ENCODE results near the gene ELFN2.

Gene ELFN2, protein sequence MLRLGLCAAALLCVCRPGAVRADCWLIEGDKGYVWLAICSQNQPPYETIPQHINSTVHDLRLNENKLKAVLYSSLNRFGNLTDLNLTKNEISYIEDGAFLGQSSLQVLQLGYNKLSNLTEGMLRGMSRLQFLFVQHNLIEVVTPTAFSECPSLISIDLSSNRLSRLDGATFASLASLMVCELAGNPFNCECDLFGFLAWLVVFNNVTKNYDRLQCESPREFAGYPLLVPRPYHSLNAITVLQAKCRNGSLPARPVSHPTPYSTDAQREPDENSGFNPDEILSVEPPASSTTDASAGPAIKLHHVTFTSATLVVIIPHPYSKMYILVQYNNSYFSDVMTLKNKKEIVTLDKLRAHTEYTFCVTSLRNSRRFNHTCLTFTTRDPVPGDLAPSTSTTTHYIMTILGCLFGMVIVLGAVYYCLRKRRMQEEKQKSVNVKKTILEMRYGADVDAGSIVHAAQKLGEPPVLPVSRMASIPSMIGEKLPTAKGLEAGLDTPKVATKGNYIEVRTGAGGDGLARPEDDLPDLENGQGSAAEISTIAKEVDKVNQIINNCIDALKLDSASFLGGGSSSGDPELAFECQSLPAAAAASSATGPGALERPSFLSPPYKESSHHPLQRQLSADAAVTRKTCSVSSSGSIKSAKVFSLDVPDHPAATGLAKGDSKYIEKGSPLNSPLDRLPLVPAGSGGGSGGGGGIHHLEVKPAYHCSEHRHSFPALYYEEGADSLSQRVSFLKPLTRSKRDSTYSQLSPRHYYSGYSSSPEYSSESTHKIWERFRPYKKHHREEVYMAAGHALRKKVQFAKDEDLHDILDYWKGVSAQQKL

DNA sequence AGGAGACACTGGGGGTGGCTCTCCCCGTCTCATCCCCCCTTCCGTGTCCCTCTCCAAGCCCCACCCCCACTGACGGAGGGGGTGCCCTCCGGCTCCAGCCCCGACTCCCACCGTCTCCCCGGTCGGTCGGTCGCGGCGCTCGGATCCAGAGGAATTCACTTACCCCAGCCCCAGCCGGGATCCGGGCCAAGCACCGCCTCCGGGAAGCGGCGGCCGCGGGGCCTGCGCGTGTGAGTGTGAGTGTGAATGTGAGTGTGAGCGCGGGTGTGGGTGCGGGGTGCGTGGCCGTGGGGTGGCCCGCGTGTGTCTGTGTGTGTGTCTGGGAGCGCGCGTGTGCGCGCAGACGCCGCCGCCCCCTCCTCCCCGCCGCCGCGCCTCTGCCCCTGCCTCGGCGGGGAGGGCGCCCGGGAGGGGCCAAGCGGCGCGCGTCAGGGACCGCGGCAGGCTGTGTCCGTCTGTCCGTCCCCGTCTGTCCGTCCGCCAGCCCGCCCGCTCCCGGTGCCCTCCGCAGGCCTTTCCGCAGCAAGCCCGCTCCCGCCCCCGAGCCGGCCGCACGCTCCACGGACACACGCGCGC, at the start of gene ELFN2:
Gene ELFN2, minus strand, starts transcription at position 345 of the 576 bp plus-strand sequence. CDS start 51,945 bp downstream, outside the sequence.
- in situ Hi-C loops (cut with MboI; ENCODE audit: low pct_unique_long_range_greater_than_20kb, low sequenced_read_pairs, unreplicated experiment) = no loop called here
- DNase-seq (ENCODE audit: low spot score) = no peak
- TF ChIP-seq, protein P1, sequence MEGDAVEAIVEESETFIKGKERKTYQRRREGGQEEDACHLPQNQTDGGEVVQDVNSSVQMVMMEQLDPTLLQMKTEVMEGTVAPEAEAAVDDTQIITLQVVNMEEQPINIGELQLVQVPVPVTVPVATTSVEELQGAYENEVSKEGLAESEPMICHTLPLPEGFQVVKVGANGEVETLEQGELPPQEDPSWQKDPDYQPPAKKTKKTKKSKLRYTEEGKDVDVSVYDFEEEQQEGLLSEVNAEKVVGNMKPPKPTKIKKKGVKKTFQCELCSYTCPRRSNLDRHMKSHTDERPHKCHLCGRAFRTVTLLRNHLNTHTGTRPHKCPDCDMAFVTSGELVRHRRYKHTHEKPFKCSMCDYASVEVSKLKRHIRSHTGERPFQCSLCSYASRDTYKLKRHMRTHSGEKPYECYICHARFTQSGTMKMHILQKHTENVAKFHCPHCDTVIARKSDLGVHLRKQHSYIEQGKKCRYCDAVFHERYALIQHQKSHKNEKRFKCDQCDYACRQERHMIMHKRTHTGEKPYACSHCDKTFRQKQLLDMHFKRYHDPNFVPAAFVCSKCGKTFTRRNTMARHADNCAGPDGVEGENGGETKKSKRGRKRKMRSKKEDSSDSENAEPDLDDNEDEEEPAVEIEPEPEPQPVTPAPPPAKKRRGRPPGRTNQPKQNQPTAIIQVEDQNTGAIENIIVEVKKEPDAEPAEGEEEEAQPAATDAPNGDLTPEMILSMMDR (IDR thresholded peaks at IDR 0.05; ENCODE audit: extremely low read depth, insufficient read depth, missing control alignments) = no peak

DNA sequence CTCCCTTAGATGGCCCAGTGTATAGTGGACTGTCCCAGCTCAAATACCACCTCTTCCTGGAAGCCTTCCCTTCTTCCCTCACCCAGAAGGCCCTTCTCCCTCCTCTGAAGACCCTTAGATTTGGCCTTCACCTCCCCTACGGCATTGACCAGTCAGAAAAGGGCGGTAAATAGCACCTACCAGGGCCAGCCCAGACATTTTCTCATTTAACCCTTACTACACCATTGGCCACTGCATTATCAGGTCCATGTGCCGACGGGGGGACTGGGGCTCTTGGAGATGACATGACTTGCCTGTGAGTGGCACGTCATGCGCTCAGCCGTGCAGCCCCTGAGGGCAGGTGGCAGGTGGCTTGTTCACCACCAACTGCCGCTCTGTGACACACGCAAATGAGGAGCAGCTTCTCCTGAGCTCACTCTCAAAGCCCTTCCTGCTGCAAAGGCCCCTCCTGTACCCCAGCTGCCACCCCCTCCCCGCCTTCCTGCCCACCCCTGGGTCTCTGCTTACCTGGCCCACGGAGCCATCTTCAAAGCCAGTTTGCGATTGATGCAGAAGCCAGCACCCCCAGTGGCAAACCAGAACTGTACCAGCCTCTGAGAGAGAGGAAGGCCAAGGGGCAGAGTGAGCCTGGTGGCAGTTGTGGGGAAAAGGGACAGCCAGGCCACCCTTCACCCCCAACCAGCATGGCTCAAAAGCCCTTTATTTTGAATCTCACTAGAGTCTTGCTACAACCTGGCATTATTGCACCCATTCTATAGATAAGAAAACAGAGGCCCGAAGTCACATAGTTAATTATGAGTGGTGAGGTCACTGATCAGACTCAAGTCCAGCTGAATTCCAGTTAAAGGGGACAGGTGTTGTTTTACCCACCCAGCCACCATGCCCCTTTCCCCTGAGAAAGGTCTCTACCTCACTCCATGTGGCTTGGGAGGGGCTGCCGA, 49.4 kb upstream of the ELFN2 start:
- in situ Hi-C loops (cut with MboI; ENCODE audit: low pct_unique_long_range_greater_than_20kb, low sequenced_read_pairs, unreplicated experiment) = no loop called here
- TF ChIP-seq, protein P1 (IDR thresholded peaks at IDR 0.05; ENCODE audit: extremely low read depth, insufficient read depth, missing control alignments) = no peak
- DNase-seq (ENCODE audit: low spot score) = no peak

DNA sequence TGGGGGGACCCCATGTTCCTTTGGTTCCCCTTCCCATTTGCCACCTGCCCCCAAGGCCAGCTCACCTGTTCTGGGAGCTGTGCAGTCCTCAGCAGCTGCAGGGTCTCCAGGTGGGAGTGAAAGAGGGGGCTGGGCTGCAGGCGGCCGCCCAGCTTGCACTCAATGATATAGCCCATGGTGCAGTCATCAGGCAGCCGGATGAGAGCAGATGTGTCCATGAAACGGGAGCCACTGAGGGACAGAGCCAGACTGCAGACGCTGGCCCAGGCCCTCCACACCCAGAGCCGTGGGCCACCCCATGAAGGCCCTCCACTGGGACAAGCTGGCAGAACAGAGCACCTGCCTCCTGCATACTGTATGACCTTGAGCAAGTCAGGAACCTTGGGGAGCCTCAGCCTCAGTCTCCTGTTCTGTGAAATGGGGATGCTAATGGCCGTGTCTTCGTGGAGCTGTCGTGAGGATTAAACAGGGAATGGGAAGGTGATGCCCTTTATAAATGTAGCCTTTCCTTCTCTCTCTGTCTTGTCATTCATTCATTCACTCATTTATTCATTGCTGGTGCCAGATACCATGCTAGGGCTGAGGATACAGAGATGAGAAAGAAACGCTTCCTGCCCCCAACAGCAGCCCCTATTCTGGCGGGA, 47.3 kb upstream of the ELFN2 start:
- TF ChIP-seq, protein P1 (IDR thresholded peaks at IDR 0.05; ENCODE audit: extremely low read depth, insufficient read depth, missing control alignments) = no peak
- in situ Hi-C loops (cut with MboI; ENCODE audit: low pct_unique_long_range_greater_than_20kb, low sequenced_read_pairs, unreplicated experiment) = no loop called here
- DNase-seq (ENCODE audit: low spot score) = no peak

DNA sequence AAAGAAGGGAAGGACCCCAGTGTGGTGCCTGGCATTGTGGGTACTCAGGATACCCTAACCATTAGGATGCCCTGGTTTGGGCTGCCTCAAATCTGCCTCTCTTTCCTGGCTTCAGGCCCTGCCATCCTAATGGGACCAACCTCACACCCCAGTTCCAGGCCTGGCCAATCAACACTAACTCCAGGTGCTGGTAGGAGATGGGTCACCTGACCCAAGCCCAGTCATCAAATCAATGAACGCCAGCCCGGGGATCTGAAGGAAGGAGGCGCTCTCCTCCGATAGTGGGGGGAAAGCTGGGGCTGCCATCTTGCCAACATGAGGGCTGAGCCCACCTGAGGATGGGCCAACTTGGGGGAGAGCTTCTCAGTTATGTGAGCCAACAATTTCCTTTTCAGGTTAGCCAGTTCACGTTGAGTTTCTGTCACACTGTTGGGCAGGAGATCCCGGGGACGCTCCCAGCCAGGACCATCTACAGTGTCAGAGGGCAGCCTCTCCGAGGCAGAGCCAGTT, 46.2 kb upstream of the ELFN2 start:
- TF ChIP-seq, protein P1 (IDR thresholded peaks at IDR 0.05; ENCODE audit: extremely low read depth, insufficient read depth, missing control alignments) = no peak
- in situ Hi-C loops (cut with MboI; ENCODE audit: low pct_unique_long_range_greater_than_20kb, low sequenced_read_pairs, unreplicated experiment) = no loop called here
- DNase-seq (ENCODE audit: low spot score) = no peak

DNA sequence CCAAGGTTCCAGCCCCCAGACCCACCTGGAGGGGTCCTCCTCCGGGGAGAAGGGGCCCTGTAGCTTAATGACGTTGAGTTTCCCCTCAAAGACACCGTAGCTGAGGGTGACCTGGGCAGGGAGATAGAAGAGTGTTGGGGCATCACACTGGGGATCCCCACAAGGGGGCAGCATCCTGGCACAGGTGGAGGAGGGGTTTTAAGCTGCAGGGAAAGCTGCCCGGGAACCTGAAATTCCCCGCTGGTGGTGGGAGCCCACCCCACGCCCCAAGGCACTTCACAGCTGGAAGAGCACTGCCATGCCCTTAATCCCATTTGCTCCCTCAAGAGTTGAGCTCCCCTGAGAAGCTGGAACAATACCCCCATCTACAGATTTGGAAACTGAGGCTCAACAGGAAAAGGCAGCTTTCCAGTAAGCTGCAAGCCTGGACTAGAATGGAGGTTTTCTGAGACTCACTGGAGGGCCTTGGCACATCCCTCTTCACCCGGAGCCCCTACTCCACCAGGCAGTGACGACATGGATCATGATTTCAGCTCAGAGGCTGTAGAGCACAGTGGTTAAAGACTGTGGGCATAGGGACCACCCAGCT, 45.2 kb upstream of the ELFN2 start:
- TF ChIP-seq, protein P1 (IDR thresholded peaks at IDR 0.05; ENCODE audit: extremely low read depth, insufficient read depth, missing control alignments) = peak; percentile 60
- no peak for DNase-seq (ENCODE audit: low spot score)
- in situ Hi-C loops (cut with MboI; ENCODE audit: low pct_unique_long_range_greater_than_20kb, low sequenced_read_pairs, unreplicated experiment) = no loop called here

Measured in GM13977 (cell line).